ENCODE data around the gene TLL2.

TLL2 gene

DNA sequence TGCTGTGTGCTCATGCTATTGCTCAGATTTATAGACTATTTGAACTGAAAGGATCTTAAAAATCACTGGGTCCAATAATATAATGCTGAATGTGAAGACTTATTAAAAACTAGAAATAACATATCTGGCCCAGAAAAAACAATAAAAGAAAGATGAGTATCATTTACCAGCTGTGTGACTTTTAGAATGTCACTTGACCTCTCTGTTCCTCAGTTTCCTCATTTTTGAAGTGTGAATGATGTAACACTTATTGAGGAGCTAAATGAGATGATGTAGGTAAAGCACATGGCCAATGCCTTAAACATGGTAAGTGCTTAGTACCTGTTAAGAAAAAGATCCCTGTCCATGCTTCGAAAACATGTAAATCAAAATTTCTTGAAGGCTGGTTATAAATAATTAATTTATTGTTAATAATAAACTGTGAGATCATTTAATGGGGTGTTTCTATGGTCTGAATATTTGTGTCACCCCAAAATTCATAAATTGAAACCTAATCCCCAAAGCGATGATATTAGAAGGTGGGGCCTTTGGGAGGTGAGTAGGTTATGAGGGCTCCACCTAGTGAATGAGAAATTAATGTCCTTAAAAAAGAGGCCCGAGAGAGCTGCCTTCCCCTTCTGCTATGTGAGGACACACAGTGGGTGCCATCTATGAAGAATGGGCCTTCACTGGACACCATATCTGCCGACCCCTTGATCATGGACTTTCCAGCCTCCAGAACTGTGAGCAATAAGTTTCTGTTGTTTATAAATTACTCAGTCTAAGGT, 196.5 kb downstream of the TLL2 start:
- H3K36me3 ChIP-seq (ENCODE audit: control insufficient read depth, insufficient read depth, low read length), result no peaks in the 10 kb centered on the region
- no peak overlapping the region for H3K4me3 ChIP-seq (ENCODE audit: low read depth, low read length)
- H3K27me3 ChIP-seq (ENCODE audit: control insufficient read depth, insufficient read depth, low read length), result no peaks in the 10 kb centered on the region
- no peak overlapping the region for H3K27ac ChIP-seq
- no peak overlapping the region for H2AFZ ChIP-seq
- H3K9me3 ChIP-seq (ENCODE audit: control insufficient read depth, low read length), result no peaks in the 10 kb centered on the region
- no peak overlapping the region for H3K4me2 ChIP-seq (ENCODE audit: low read length)
- peaks cover 3% of the 10 kb centered on the region for H3K4me1 ChIP-seq
- no peak overlapping the region for H3K9ac ChIP-seq
- TF ChIP-seq, protein P1, sequence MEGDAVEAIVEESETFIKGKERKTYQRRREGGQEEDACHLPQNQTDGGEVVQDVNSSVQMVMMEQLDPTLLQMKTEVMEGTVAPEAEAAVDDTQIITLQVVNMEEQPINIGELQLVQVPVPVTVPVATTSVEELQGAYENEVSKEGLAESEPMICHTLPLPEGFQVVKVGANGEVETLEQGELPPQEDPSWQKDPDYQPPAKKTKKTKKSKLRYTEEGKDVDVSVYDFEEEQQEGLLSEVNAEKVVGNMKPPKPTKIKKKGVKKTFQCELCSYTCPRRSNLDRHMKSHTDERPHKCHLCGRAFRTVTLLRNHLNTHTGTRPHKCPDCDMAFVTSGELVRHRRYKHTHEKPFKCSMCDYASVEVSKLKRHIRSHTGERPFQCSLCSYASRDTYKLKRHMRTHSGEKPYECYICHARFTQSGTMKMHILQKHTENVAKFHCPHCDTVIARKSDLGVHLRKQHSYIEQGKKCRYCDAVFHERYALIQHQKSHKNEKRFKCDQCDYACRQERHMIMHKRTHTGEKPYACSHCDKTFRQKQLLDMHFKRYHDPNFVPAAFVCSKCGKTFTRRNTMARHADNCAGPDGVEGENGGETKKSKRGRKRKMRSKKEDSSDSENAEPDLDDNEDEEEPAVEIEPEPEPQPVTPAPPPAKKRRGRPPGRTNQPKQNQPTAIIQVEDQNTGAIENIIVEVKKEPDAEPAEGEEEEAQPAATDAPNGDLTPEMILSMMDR (IDR thresholded peaks at IDR 0.05), result no peak
- no peaks in the 10 kb centered on the region for H3K79me2 ChIP-seq
